Endodermal cell (in vitro differentiated cells): Measurements from ENCODE around the gene APH1B. TPM values are rescaled to one million over a fixed set of nuclear protein-coding genes. Genes with fewer than 3 reads are reported as not detected.

ENCODE experiments used
- DNase-seq: peaks from one replicate; pipeline ENCODE4 v3.0.0-alpha.2; 2017
- H3K27ac ChIP-seq: 2 replicates; pipeline ENCODE4 v1.5.1; 2013; ENCODE audit warnings: mild to moderate bottlenecking, low read depth, low read length, moderate library complexity
- H3K27me3 ChIP-seq: 2 replicates; pipeline ENCODE4 v1.6.1; 2013; ENCODE audit warnings: mild to moderate bottlenecking, low read length, moderate library complexity; ENCODE audit not compliant: insufficient read depth, control insufficient read depth, poor library complexity, severe bottlenecking
- H3K36me3 ChIP-seq: 2 replicates; pipeline ENCODE4 v1.7.0; 2013; ENCODE audit warnings: mild to moderate bottlenecking, low read length, moderate library complexity; ENCODE audit not compliant: control insufficient read depth, insufficient read depth
- H3K4me1 ChIP-seq: one replicate; pipeline ENCODE4 v1.7.0; 2013; ENCODE audit warnings: low read length; ENCODE audit not compliant: control insufficient read depth, insufficient read depth
- H3K4me3 ChIP-seq: 2 replicates; pipeline ENCODE4 v1.5.1; 2013; ENCODE audit warnings: mild to moderate bottlenecking, low read length, moderate library complexity
- H3K9ac ChIP-seq: 2 replicates; pipeline ENCODE4 v1.6.1; 2013; ENCODE audit warnings: mild to moderate bottlenecking, low read length, moderate library complexity; ENCODE audit not compliant: poor library complexity, severe bottlenecking; ENCODE audit errors: extremely low read depth
- H3K9me3 ChIP-seq: 2 replicates; pipeline ENCODE4 v1.6.1; 2013; ENCODE audit warnings: mild to moderate bottlenecking, low read length, moderate library complexity; ENCODE audit not compliant: control insufficient read depth
- H3K27ac Mint-ChIP-seq: 2 replicates; pipeline ENCODE4 v1.8.0; 2020; ENCODE audit warnings: mixed read lengths
- H3K27me3 Mint-ChIP-seq: 2 replicates; pipeline ENCODE4 v1.8.0; 2021; ENCODE audit warnings: mild to moderate bottlenecking, mixed read lengths; ENCODE audit not compliant: insufficient read depth
- H3K36me3 Mint-ChIP-seq: 2 replicates; pipeline ENCODE4 v1.8.0; 2020; ENCODE audit warnings: low read depth, mixed read lengths
- H3K4me1 Mint-ChIP-seq: 2 replicates; pipeline ENCODE4 v1.8.0; 2020; ENCODE audit warnings: mixed read lengths
- H3K4me3 Mint-ChIP-seq: 2 replicates; pipeline ENCODE4 v1.8.0; 2020; ENCODE audit warnings: mild to moderate bottlenecking, moderate library complexity, mixed read lengths
- H3K9me3 Mint-ChIP-seq: 2 replicates; pipeline ENCODE4 v1.8.0; 2020; ENCODE audit warnings: mild to moderate bottlenecking, mixed read lengths
- WGBS, 2 experiments: methylation state at CpG; one replicate each; pipeline versions ENCODE4 v1.1.5 to v1.1.7; 2013; ENCODE audit warnings: missing lambda C conversion rate in 2 of 2, mixed read lengths in 1 of 2; ENCODE audit not compliant: insufficient coverage in 1 of 2, insufficient read length in 1 of 2; 5-methylcytosine and 5-hydroxymethylcytosine counted together
- total RNA-seq, 2 donors: library from RNA; stranded (reverse); fragmentation: NEBNext Ultra II Directional in 1 of 2; extraction: Animal tissue kit (Norgen Biotek cat#: 25700) in 1 of 2; gene quantifications; 2 replicates in 1 of 2; 3 replicates in 1 of 2; pipeline ENCODE4 v1.2.1, GENCODE V29; 2021
- TF ChIP-seq, protein P1 (sequence below): fragments of 200-600 bp; sonication (generic); conservative IDR thresholded peaks from 2 replicates; pipeline ENCODE4 v1.5.0; 2021; ENCODE audit warnings: antibody characterized with exemption, mild to moderate bottlenecking

Gene APH1B
- total RNA-seq, 2 donors from 2014 or later, result 19.5 to 22.7 TPM

DNA sequence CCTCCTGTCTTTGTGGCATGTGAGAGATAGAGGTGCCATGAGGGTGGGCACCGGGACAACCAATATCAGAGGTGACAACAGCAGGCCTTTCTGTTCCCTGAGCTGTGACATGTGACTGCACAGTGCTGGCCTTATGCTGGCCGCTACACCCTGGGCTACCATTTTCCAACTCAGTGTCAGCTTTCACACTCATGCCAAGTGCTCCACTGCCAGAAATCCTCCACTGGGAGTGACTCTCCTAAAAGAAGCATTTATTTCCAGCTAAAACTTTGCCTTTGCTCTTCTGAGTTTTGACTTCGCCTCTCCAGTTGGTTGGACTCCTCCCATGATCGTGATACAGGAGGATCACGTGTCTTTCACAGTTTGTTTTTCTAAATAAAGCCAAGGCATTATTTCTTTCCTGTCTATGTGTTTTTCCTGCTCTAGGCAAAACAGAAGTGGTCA, 72.8 kb downstream of the APH1B start:
- Histone ChIP-seq H3K4me3 (no peak overlapping the region), H3K9me3 (no peaks in the 10 kb centered on the region), H3K36me3 (no peaks in the 10 kb centered on the region), H3K4me1 (peaks cover 4% of the 10 kb centered on the region), H3K27ac (no peak overlapping the region), H3K27me3 (no peaks in the 10 kb centered on the region), H3K9ac (no peak overlapping the region)
- peaks cover 13% of the 10 kb centered on the region for H3K4me1 Mint-ChIP-seq
- H3K27ac Mint-ChIP-seq, result no peak overlapping the region
- 86 to 92% methylated on average over 5 of the region's 5 CpGs for WGBS, 2 experiments
- no peaks in the 10 kb centered on the region for H3K9me3 Mint-ChIP-seq
- TF ChIP-seq, protein P1, sequence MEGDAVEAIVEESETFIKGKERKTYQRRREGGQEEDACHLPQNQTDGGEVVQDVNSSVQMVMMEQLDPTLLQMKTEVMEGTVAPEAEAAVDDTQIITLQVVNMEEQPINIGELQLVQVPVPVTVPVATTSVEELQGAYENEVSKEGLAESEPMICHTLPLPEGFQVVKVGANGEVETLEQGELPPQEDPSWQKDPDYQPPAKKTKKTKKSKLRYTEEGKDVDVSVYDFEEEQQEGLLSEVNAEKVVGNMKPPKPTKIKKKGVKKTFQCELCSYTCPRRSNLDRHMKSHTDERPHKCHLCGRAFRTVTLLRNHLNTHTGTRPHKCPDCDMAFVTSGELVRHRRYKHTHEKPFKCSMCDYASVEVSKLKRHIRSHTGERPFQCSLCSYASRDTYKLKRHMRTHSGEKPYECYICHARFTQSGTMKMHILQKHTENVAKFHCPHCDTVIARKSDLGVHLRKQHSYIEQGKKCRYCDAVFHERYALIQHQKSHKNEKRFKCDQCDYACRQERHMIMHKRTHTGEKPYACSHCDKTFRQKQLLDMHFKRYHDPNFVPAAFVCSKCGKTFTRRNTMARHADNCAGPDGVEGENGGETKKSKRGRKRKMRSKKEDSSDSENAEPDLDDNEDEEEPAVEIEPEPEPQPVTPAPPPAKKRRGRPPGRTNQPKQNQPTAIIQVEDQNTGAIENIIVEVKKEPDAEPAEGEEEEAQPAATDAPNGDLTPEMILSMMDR, result no peak
- peaks cover 19% of the 10 kb centered on the region for H3K27me3 Mint-ChIP-seq
- H3K36me3 Mint-ChIP-seq, result no peaks in the 10 kb centered on the region
- DNase-seq, result no peak
- no peak overlapping the region for H3K4me3 Mint-ChIP-seq

DNA sequence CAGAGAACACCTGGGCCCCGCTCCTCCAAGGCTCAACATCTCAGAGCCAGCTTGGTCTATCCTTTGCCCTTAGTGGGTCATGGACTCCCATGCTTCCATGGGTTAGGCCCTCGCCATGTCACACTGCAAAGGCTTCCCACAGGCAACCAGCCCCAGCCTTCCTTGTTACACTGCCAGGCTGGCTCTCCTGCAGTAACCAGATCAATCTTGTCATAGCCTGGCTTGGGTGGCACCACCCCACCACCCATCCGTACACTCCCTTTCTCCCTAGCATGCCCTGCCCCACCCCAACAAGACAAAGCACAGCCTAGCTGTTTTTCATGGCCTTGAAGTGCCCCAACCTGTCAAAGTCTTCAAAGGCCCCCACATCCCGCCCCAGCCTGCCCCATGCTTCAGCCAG, 73.8 kb downstream of the APH1B start:
- DNase-seq, result no peak
- Mint-ChIP-seq H3K9me3 (no peaks in the 10 kb centered on the region), H3K4me1 (peaks cover 13% of the 10 kb centered on the region), H3K36me3 (no peaks in the 10 kb centered on the region), H3K27me3 (peaks cover 18% of the 10 kb centered on the region), H3K4me3 (no peak overlapping the region), H3K27ac (no peak overlapping the region)
- 83 to 94% methylated on average over 2 to 4 of the region's 4 CpGs for WGBS, 2 experiments
- H3K4me3 ChIP-seq, result no peak overlapping the region
- H3K4me1 ChIP-seq, result peaks cover 4% of the 10 kb centered on the region
- no peaks in the 10 kb centered on the region for H3K36me3 ChIP-seq
- H3K9me3 ChIP-seq, result no peaks in the 10 kb centered on the region
- no peak overlapping the region for H3K27ac ChIP-seq
- no peaks in the 10 kb centered on the region for H3K27me3 ChIP-seq
- no peak overlapping the region for H3K9ac ChIP-seq
- TF ChIP-seq, protein P1, result no peak

DNA sequence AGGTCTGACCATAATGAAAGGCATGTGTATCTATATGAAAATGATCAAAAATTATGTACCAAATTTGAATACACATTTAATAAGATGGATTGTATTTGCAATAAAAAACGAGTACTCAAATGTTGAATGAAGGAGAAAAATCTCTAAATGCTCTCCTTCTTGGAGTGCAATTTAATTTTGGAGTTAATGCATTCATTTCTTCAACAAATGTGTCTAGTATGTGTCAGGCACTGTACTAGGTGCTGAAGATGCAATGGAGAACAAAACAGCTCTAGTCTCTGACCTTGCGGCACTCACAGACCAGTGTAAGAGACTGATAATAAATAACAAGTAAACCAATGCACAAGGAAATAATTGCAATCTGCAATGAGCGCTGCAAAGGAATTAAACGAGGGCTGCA, 75.4 kb downstream of the APH1B start:
- Mint-ChIP-seq H3K4me3 (no peak overlapping the region), H3K36me3 (no peaks in the 10 kb centered on the region), H3K4me1 (no peaks in the 10 kb centered on the region), H3K9me3 (no peaks in the 10 kb centered on the region), H3K27ac (no peak overlapping the region), H3K27me3 (peaks cover 12% of the 10 kb centered on the region)
- Histone ChIP-seq H3K9me3 (no peaks in the 10 kb centered on the region), H3K9ac (no peak overlapping the region), H3K4me3 (no peak overlapping the region), H3K27me3 (no peaks in the 10 kb centered on the region), H3K36me3 (no peaks in the 10 kb centered on the region), H3K27ac (no peak overlapping the region), H3K4me1 (no peaks in the 10 kb centered on the region)
- TF ChIP-seq, protein P1, result no peak
- 94% methylated on average over 4 of the region's 4 CpGs for WGBS, 2 experiments
- no peak for DNase-seq
